Measurements from ENCODE around the gene A1BG.
"Not testable (repeated sequence)": the region's sequence is repeated elsewhere in the genome, so short reads cannot be mapped to it uniquely, and the experiment has no call there.

The A1BG gene

GRCh38 chr19:58317476-58318072, 35.7 kb downstream of the A1BG start:
- Histone ChIP-seq H3K36me3 (replicated peaks in 1 of 2; ENCODE audit: control insufficient read depth in 2 of 2, insufficient read depth in 2 of 2, low read length in 2 of 2) (peaks cover 28 to 69% of the 10 kb centered on the region in 2 donors), H3K4me1 (ENCODE audit: control insufficient read depth in 2 of 2, insufficient read depth in 1 of 2, low read depth in 1 of 2, low read length in 2 of 2) (no peaks in the 10 kb centered on the region), H3K27ac (replicated peaks; ENCODE audit: low read length) (no peak overlapping the region), H2BK120ac (ENCODE audit: low read depth, low read length) (no peak overlapping the region), H3K79me1 (ENCODE audit: low read depth, low read length) (peaks cover 2% of the 10 kb centered on the region), H2AK5ac (ENCODE audit: low read depth, low read length) (no peak overlapping the region), H3K4me3 (ENCODE audit: low read length in 2 of 2) (no peak overlapping the region), H4K8ac (ENCODE audit: low read depth, low read length) (no peak overlapping the region), H3K23ac (ENCODE audit: low read depth, low read length, poor library complexity) (no peak overlapping the region), H2BK12ac (ENCODE audit: low read length) (no peak overlapping the region), H3K4me2 (ENCODE audit: insufficient read depth, low read length, poor library complexity, severe bottlenecking) (no peak overlapping the region), H3K18ac (ENCODE audit: low read length) (no peak overlapping the region), H3K9me3 (replicated peaks in 1 of 2; ENCODE audit: control insufficient read depth in 2 of 2, insufficient read depth in 1 of 2, low read depth in 1 of 2, low read length in 2 of 2) (peaks cover 0 to under 1% of the 10 kb centered on the region in 2 donors), H3K4ac (ENCODE audit: low read length) (no peak overlapping the region), H2BK15ac (ENCODE audit: low read length) (no peak overlapping the region), H2AFZ (ENCODE audit: low read length) (no peak overlapping the region), H3K27me3 (ENCODE audit: control insufficient read depth in 3 of 3, insufficient read depth in 3 of 3, low read depth in 1 of 3, low read length in 3 of 3) (no peaks in the 10 kb centered on the region), H3K9ac (ENCODE audit: low read depth, low read length, poor library complexity) (no peak overlapping the region), H4K91ac (ENCODE audit: low read depth, low read length, poor library complexity) (no peak overlapping the region), H2BK5ac (ENCODE audit: low read length) (no peak overlapping the region), H3K14ac (ENCODE audit: low read length) (no peak overlapping the region)
- DNase-seq (ENCODE audit: low spot score) = peak; percentile 48
- no CpG with 5 or more reads among the region's 7 CpGs for WGBS, 2 donors (ENCODE audit: extremely low coverage in 2 of 2, insufficient read length in 2 of 2, insufficient replicate concordance in 1 of 2)

DNA sequence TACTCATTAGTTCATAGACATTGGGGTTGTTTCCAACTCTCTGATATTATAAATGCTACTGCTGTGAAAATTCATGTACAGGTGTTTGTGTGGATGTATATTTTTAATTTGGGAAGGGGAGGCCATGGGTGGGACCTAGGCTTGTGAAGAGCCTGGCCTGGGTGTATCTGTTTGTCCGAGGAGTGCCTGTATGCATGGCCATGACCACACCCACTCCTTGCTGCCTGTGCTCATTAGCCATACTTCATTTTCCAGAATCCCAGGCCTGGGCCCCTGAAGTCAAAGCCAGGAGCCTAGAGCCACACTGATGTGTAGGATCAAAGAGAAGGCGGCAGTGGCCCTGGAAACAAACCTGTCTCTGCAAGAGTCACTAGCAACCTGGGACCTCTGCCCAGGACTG, 37.7 kb downstream of the A1BG start:
- no peak overlapping the region for H2BK12ac ChIP-seq (ENCODE audit: low read length)
- no peak overlapping the region for H3K4me2 ChIP-seq (ENCODE audit: insufficient read depth, low read length, poor library complexity, severe bottlenecking)
- H3K4ac ChIP-seq (ENCODE audit: low read length) = no peak overlapping the region
- peaks cover 2% of the 10 kb centered on the region for H3K79me1 ChIP-seq (ENCODE audit: low read depth, low read length)
- no peak overlapping the region for H2BK15ac ChIP-seq (ENCODE audit: low read length)
- no peak overlapping the region for H3K14ac ChIP-seq (ENCODE audit: low read length)
- H4K91ac ChIP-seq (ENCODE audit: low read depth, low read length, poor library complexity) = no peak overlapping the region
- no peak overlapping the region for H3K27ac ChIP-seq (replicated peaks; ENCODE audit: low read length)
- H3K9me3 ChIP-seq (replicated peaks in 1 of 2; ENCODE audit: control insufficient read depth in 2 of 2, insufficient read depth in 1 of 2, low read depth in 1 of 2, low read length in 2 of 2) = peaks cover 0 to 7% of the 10 kb centered on the region in 2 donors
- no peak for DNase-seq (ENCODE audit: low spot score)
- no peak overlapping the region for H4K8ac ChIP-seq (ENCODE audit: low read depth, low read length)
- H3K23ac ChIP-seq (ENCODE audit: low read depth, low read length, poor library complexity) = no peak overlapping the region
- no peak overlapping the region for H2BK5ac ChIP-seq (ENCODE audit: low read length)
- no peak overlapping the region for H3K4me3 ChIP-seq (ENCODE audit: low read length in 2 of 2)
- H2AFZ ChIP-seq (ENCODE audit: low read length) = no peak overlapping the region
- H3K36me3 ChIP-seq (replicated peaks in 1 of 2; ENCODE audit: control insufficient read depth in 2 of 2, insufficient read depth in 2 of 2, low read length in 2 of 2) = peaks cover 40 to 74% of the 10 kb centered on the region in 2 donors
- no CpG with 5 or more reads among the region's 2 CpGs for WGBS, 2 donors (ENCODE audit: extremely low coverage in 2 of 2, insufficient read length in 2 of 2, insufficient replicate concordance in 1 of 2)
- H3K27me3 ChIP-seq (ENCODE audit: control insufficient read depth in 3 of 3, insufficient read depth in 3 of 3, low read depth in 1 of 3, low read length in 3 of 3) = no peaks in the 10 kb centered on the region
- H2BK120ac ChIP-seq (ENCODE audit: low read depth, low read length) = no peak overlapping the region
- H2AK5ac ChIP-seq (ENCODE audit: low read depth, low read length) = no peak overlapping the region
- H3K9ac ChIP-seq (ENCODE audit: low read depth, low read length, poor library complexity) = no peak overlapping the region
- H3K18ac ChIP-seq (ENCODE audit: low read length) = no peak overlapping the region
- no peaks in the 10 kb centered on the region for H3K4me1 ChIP-seq (ENCODE audit: control insufficient read depth in 2 of 2, insufficient read depth in 1 of 2, low read depth in 1 of 2, low read length in 2 of 2)

DNA sequence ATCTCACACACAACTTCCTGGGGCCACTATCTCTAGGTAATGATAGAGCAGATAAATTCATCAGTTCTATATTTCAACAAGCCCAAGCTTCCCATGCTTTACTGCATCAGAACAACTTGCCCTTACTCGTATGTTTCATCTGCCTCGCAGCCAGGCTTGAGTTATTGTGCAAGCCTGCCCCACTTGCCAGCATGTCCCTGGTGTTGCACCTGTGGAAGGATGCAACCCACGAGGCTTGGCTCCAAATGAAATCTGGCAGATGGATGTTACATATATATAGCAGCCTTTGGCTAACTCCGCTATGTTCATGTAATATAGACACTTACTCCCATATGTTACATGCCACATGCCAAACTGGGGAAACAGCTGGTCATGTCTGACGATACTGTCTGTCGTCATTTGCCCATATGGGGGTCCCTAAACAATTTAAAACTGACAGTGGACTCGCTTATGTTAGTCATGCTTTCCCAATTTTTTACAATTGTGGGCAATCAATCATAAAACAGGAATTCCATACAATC, 41.9 kb downstream of the A1BG start:
- Histone ChIP-seq H3K18ac (ENCODE audit: low read length) (no peak overlapping the region), H3K4ac (ENCODE audit: low read length) (no peak overlapping the region), H4K8ac (ENCODE audit: low read depth, low read length) (no peak overlapping the region), H4K91ac (ENCODE audit: low read depth, low read length, poor library complexity) (no peak overlapping the region), H3K4me2 (ENCODE audit: insufficient read depth, low read length, poor library complexity, severe bottlenecking) (no peak overlapping the region), H3K4me1 (ENCODE audit: control insufficient read depth in 2 of 2, insufficient read depth in 1 of 2, low read depth in 1 of 2, low read length in 2 of 2) (no peaks in the 10 kb centered on the region), H2AFZ (ENCODE audit: low read length) (no peak overlapping the region), H3K79me1 (ENCODE audit: low read depth, low read length) (peaks cover 3% of the 10 kb centered on the region), H3K36me3 (replicated peaks in 1 of 2; ENCODE audit: control insufficient read depth in 2 of 2, insufficient read depth in 2 of 2, low read length in 2 of 2) (peaks cover 43 to 90% of the 10 kb centered on the region in 2 donors), H3K27me3 (ENCODE audit: control insufficient read depth in 3 of 3, insufficient read depth in 3 of 3, low read depth in 1 of 3, low read length in 3 of 3) (no peaks in the 10 kb centered on the region), H2AK5ac (ENCODE audit: low read depth, low read length) (no peak overlapping the region), H3K14ac (ENCODE audit: low read length) (no peak overlapping the region), H3K23ac (ENCODE audit: low read depth, low read length, poor library complexity) (no peak overlapping the region), H2BK120ac (ENCODE audit: low read depth, low read length) (no peak overlapping the region), H2BK15ac (ENCODE audit: low read length) (no peak overlapping the region), H3K9ac (ENCODE audit: low read depth, low read length, poor library complexity) (no peak overlapping the region), H3K27ac (replicated peaks; ENCODE audit: low read length) (no peak overlapping the region), H3K9me3 (replicated peaks in 1 of 2; ENCODE audit: control insufficient read depth in 2 of 2, insufficient read depth in 1 of 2, low read depth in 1 of 2, low read length in 2 of 2) (peaks cover 0 to 35% of the 10 kb centered on the region in 2 donors), H2BK5ac (ENCODE audit: low read length) (no peak overlapping the region), H2BK12ac (ENCODE audit: low read length) (no peak overlapping the region), H3K4me3 (ENCODE audit: low read length in 2 of 2) (no peak overlapping the region)
- no CpG with 5 or more reads among the region's 7 CpGs for WGBS, 2 donors (ENCODE audit: extremely low coverage in 2 of 2, insufficient read length in 2 of 2, insufficient replicate concordance in 1 of 2)
- DNase-seq (ENCODE audit: low spot score) = no peak

- Histone ChIP-seq H3K9me3 (replicated peaks in 1 of 2; ENCODE audit: control insufficient read depth in 2 of 2, insufficient read depth in 1 of 2, low read depth in 1 of 2, low read length in 2 of 2) (peaks cover 0 to 35% of the 10 kb centered on the region in 2 donors), H3K36me3 (replicated peaks in 1 of 2; ENCODE audit: control insufficient read depth in 2 of 2, insufficient read depth in 2 of 2, low read length in 2 of 2) (peaks cover 39 to 89% of the 10 kb centered on the region in 2 donors)
- H2AFZ ChIP-seq (ENCODE audit: low read length); H3K27ac ChIP-seq (replicated peaks; ENCODE audit: low read length); H3K4ac ChIP-seq (ENCODE audit: low read length); H3K18ac ChIP-seq (ENCODE audit: low read length); H2BK120ac ChIP-seq (ENCODE audit: low read depth, low read length); H2BK12ac ChIP-seq (ENCODE audit: low read length); H2AK5ac ChIP-seq (ENCODE audit: low read depth, low read length); H3K4me3 ChIP-seq (ENCODE audit: low read length in 2 of 2); H2BK5ac ChIP-seq (ENCODE audit: low read length); H2BK15ac ChIP-seq (ENCODE audit: low read length); H3K4me1 ChIP-seq (ENCODE audit: control insufficient read depth in 2 of 2, insufficient read depth in 1 of 2, low read depth in 1 of 2, low read length in 2 of 2); H3K79me1 ChIP-seq (ENCODE audit: low read depth, low read length); H4K91ac ChIP-seq (ENCODE audit: low read depth, low read length, poor library complexity); H3K4me2 ChIP-seq (ENCODE audit: insufficient read depth, low read length, poor library complexity, severe bottlenecking); H3K9ac ChIP-seq (ENCODE audit: low read depth, low read length, poor library complexity); H3K14ac ChIP-seq (ENCODE audit: low read length); H3K27me3 ChIP-seq (ENCODE audit: control insufficient read depth in 3 of 3, insufficient read depth in 3 of 3, low read depth in 1 of 3, low read length in 3 of 3); H3K23ac ChIP-seq (ENCODE audit: low read depth, low read length, poor library complexity); H4K8ac ChIP-seq (ENCODE audit: low read depth, low read length): not testable (repeated sequence)
- WGBS, 2 donors (ENCODE audit: extremely low coverage in 2 of 2, insufficient read length in 2 of 2, insufficient replicate concordance in 1 of 2) = no CpG with 5 or more reads among the region's 13 CpGs
- DNase-seq (ENCODE audit: low spot score) = peak; percentile 21
Measured at GRCh38 chr19:58310685-58311084, 42.6 kb downstream of the A1BG start.
